Lower leg skin (tissue), 4 donors: ENCODE results near the gene CMIP. TPM values are rescaled to one million over a fixed set of nuclear protein-coding genes. Genes with fewer than 3 reads are reported as not detected.
"Not testable (repeated sequence)": the region's sequence is repeated elsewhere in the genome, so short reads cannot be mapped to it uniquely, and the experiment has no call there.

ENCODE experiments used
- DNase-seq, 2 donors: peaks; one replicate each; pipeline ENCODE4 v3.0.0-alpha.2; 2019; ENCODE audit warnings: low spot score in 2 of 2
- H3K4me3 ChIP-seq: fragments of 200-600 bp; sonication (generic); 2 replicates; pipeline ENCODE4 v1.5.1; 2017; ENCODE audit warnings: mild to moderate bottlenecking, low read depth; ENCODE audit not compliant: poor library complexity, severe bottlenecking
- POLR2A ChIP-seq, 2 donors: fragments of 450-650 bp; IDR thresholded peaks; one replicate each; pipeline ENCODE4 v1.6.1; 2016 to 2017; ENCODE audit warnings: antibody characterized with exemption in 2 of 2, mild to moderate bottlenecking in 1 of 2, moderate library complexity in 1 of 2
- WGBS, 2 donors: methylation state at CpG; one replicate each; pipeline ENCODE4 v1.1.5; 2018; 5-methylcytosine and 5-hydroxymethylcytosine counted together
- intact Hi-C: fragments of 100-400 bp; cut with DNase I; formaldehyde crosslinking; loops from one replicate; pipeline ENCODE4 v1.15.0; 2023; ENCODE audit warnings: low total_unique reads
- total RNA-seq, 4 donors: library from RNA; depleted of rRNA; stranded (reverse); fragments of >200 nt; gene quantifications; one replicate each; pipeline ENCODE4 v1.1.0, GENCODE V29; 2016
- TF ChIP-seq, protein P1 (sequence below), 3 donors: fragments of 450-650 bp; IDR thresholded peaks; one replicate each; pipeline ENCODE4 v1.5.1; 2016; ENCODE audit warnings: antibody characterized with exemption in 3 of 3, mild to moderate bottlenecking in 3 of 3, moderate library complexity in 2 of 3

Gene CMIP
- total RNA-seq, 4 donors from 2014 or later, result 53.7 to 115 (median 77.4) TPM

- 55 to 67% methylated on average over 6 to 7 of the region's 7 CpGs for WGBS, 2 donors
- TF ChIP-seq, protein P1, sequence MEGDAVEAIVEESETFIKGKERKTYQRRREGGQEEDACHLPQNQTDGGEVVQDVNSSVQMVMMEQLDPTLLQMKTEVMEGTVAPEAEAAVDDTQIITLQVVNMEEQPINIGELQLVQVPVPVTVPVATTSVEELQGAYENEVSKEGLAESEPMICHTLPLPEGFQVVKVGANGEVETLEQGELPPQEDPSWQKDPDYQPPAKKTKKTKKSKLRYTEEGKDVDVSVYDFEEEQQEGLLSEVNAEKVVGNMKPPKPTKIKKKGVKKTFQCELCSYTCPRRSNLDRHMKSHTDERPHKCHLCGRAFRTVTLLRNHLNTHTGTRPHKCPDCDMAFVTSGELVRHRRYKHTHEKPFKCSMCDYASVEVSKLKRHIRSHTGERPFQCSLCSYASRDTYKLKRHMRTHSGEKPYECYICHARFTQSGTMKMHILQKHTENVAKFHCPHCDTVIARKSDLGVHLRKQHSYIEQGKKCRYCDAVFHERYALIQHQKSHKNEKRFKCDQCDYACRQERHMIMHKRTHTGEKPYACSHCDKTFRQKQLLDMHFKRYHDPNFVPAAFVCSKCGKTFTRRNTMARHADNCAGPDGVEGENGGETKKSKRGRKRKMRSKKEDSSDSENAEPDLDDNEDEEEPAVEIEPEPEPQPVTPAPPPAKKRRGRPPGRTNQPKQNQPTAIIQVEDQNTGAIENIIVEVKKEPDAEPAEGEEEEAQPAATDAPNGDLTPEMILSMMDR (IDR thresholded peaks at IDR 0.05), result no peak
- TF ChIP-seq POLR2A (IDR thresholded peaks at IDR 0.05), result no peak
- H3K4me3 ChIP-seq, result no peak overlapping the region
- intact Hi-C loops, result no loop called here
- no peak for DNase-seq
Measured at GRCh38 chr16:81574168-81574567, 129.6 kb downstream of the CMIP start.

- WGBS, 2 donors, result 79 to 90% methylated on average over 6 of the region's 6 CpGs
Measured at GRCh38 chr16:81575307-81575706, 130.7 kb downstream of the CMIP start.

GRCh38 chr16:81575834-81576233 is 131.2 kb downstream of the CMIP start:
- intact Hi-C loops, result no loop called here
- no peak for DNase-seq
- no peak for TF ChIP-seq POLR2A (IDR thresholded peaks at IDR 0.05)
- TF ChIP-seq, protein P1 (IDR thresholded peaks at IDR 0.05), result no peak
- no peak overlapping the region for H3K4me3 ChIP-seq
- 84 to 86% methylated on average over 6 of the region's 6 CpGs for WGBS, 2 donors

More at GRCh38 chr16:81575307-81575706, 130.7 kb downstream of the CMIP start:
- intact Hi-C loops, result no loop called here
- no peak overlapping the region for H3K4me3 ChIP-seq
- no peak for DNase-seq
- TF ChIP-seq, protein P1 (IDR thresholded peaks at IDR 0.05), result no peak
- no peak for TF ChIP-seq POLR2A (IDR thresholded peaks at IDR 0.05)

- TF ChIP-seq POLR2A (IDR thresholded peaks at IDR 0.05), result no peak
- 88 to 93% methylated on average over 1 of the region's 1 CpG for WGBS, 2 donors
- intact Hi-C loops, result no loop called here
Measured at GRCh38 chr16:81576696-81577095, 132.1 kb downstream of the CMIP start.

DNA sequence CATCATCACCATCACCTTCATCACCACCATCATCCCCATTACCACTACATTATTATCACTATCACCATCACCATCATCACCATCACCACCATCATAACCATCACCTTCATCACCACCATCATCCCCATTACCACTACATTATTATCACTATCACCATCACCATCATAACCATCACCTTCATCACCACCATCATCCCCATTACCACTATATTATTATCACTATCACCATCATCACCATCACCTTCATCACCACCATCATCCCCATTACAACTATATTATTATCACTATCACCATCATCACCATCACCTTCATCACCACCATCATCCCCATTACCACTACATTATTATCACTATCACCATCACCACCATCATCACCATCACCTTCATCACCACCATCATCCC is 132.7 kb downstream of the CMIP start:
- DNase-seq, intact Hi-C loops, H3K4me3 ChIP-seq: not testable (repeated sequence)

More at GRCh38 chr16:81576696-81577095, 132.1 kb downstream of the CMIP start:
- no peak for DNase-seq
- H3K4me3 ChIP-seq, result no peak overlapping the region

- H3K4me3 ChIP-seq, result no peak overlapping the region
- TF ChIP-seq, protein P1 (IDR thresholded peaks at IDR 0.05), result no peak
- no peak for TF ChIP-seq POLR2A (IDR thresholded peaks at IDR 0.05)
- WGBS, 2 donors, result 96 to 98% methylated on average over 2 of the region's 2 CpGs
- intact Hi-C loops, result no loop called here
- DNase-seq, result no peak
Measured at GRCh38 chr16:81578076-81578475, 133.5 kb downstream of the CMIP start.

DNA sequence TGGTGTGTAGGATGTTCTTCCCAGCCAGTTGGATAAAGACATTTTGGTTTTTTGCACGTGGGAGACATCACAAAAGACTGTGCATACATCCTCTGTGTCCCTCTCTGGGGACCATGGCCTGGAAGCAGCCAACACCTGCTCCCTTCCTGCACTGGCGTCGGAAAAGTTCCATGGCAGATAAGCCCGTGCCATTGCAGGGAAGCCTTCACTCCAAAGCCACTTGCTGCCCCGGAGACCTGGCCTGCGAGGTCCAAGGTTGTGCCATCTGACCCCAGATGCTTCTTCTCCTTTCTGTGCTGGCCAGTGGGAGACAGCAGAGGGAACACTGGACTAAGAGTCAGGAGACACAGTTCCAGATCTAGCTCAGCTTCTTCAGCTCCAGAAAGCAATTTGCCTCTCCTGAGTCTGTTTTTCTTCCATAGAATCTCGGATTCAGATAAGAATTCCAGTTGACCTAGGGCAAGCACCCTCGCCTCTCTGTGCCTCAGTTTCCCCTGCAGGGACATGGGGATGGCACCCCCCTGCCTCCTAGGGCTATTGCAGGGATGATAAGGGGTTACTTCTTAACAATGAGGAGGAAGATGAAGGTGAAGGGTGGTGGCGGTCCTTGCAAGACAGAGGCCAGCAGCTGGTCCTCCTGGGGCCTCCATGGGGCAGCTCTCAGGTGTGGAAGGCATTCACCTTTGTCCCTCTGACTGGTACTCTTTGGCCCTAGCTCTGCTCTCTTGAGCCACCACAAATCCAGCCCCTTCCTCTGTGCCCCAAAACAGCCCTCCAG is 134.2 kb downstream of the CMIP start:
- 87 to 92% methylated on average over 9 of the region's 9 CpGs for WGBS, 2 donors
- no peak for TF ChIP-seq POLR2A (IDR thresholded peaks at IDR 0.05)
- TF ChIP-seq, protein P1 (IDR thresholded peaks at IDR 0.05), result no peak
- intact Hi-C loops, result no loop called here
- H3K4me3 ChIP-seq, result no peak overlapping the region
- DNase-seq, result no peak
